Loucy (cell line): ENCODE data around the gene EFCC1.

Source experiments
- CTCF ChIP-seq: fragments of 200-600 bp; sonication (generic); conservative IDR thresholded peaks from 2 replicates; pipeline ENCODE4 v1.5.1; 2014; ENCODE audit warnings: mild to moderate bottlenecking, antibody characterized with exemption, low read length
- EZH2phosphoT487 ChIP-seq: fragments of 200-600 bp; IDR thresholded peaks from 2 replicates; pipeline ENCODE4 v1.6.1; 2018; ENCODE audit warnings: antibody characterized with exemption, mild to moderate bottlenecking, moderate library complexity, borderline replicate concordance

DNA sequence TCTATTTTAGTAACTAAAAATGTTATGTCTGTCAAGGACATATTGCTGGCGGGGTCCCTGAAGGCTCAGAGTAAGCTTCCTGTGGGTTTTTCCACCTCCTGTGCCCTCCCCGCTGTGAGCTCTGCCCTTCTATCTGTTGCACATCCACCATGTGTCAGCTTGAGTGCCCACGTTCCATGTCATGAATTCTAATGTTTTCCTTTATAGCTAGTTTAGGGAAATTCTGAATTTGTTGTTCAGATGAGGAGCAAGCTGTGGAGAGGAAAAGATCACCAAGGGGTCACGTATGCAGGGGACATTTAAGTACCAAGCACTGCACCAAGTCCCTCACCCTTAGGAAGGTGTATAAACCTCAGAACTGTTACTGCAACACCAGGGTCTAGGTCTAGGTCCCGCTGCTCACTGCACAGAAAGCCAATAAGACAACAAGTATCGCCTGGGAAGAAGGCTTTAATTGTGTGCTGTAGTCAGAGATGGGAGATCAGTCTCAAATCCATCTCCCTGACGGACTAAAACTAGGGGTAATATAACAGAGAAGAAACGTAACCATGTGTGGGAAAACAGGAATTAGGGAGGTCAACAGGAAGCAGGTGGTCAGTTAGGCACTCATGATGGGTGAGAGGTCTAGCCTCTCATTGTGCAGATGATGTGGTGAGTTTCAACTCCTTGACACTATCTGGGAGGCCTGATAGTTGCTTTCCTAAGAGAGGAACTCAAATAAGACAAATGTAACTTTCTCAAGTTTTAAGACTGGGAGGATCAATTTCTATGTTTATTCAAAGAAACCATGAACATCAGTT, 69.2 kb downstream of the EFCC1 start:
- TF ChIP-seq EZH2phosphoT487 (no peak), CTCF (no peak)
